HepG2 (cell line): Measurements from ENCODE around the gene HMGN4. TPM values are rescaled to one million over a fixed set of nuclear protein-coding genes. Genes with fewer than 3 reads are reported as not detected.
A peak's percentile ranks its signal among the peaks of the same experiment; 100 is the strongest.

Experiments used
- JUNB ChIP-seq: sonication (generic); formaldehyde crosslinking; IDR thresholded peaks from 2 replicates; pipeline ENCODE4 v1.8.0; 2022; ENCODE audit warnings: missing genetic modification reagents, mild to moderate bottlenecking, borderline replicate concordance
- MAFG ChIP-seq: sonication (generic); formaldehyde crosslinking; IDR thresholded peaks from 2 replicates; pipeline ENCODE4 v1.5.1; 2020; ENCODE audit warnings: mild to moderate bottlenecking, missing genetic modification reagents
- MXD4 ChIP-seq: IDR thresholded peaks from 2 replicates; pipeline ENCODE4 v1.6.1; 2016; ENCODE audit warnings: mild to moderate bottlenecking, missing biosample characterization, missing genetic modification reagents
- NBN ChIP-seq: fragments of 450-650 bp; conservative IDR thresholded peaks from 2 replicates; pipeline ENCODE4 v1.6.1; 2017
- PCBP2 ChIP-seq: fragments of 200-400 bp; formaldehyde crosslinking; optimal IDR thresholded peaks from 2 replicates; pipeline ENCODE3; 2018; ENCODE audit warnings: low read length, low read depth; ENCODE audit not compliant: poor library complexity, severe bottlenecking
- POLR2AphosphoS2 ChIP-seq: IDR thresholded peaks from 2 replicates; pipeline ENCODE4 v1.6.1; 2011; ENCODE audit warnings: low read depth, low read length, improper control_type of control experiment
- RAD21 ChIP-seq: fragments of 450-650 bp; formaldehyde crosslinking; IDR thresholded peaks from 2 replicates; pipeline ENCODE4 v1.5.0; 2020; ENCODE audit warnings: mild to moderate bottlenecking
- TBP ChIP-seq: sonication (generic); formaldehyde crosslinking; IDR thresholded peaks from 2 replicates; pipeline ENCODE4 v1.5.0; 2020; ENCODE audit warnings: missing genetic modification reagents
- ZNF17 ChIP-seq: sonication (generic); formaldehyde crosslinking; IDR thresholded peaks from 2 replicates; pipeline ENCODE4 v1.5.0; 2020; ENCODE audit warnings: mild to moderate bottlenecking, missing genetic modification reagents
- ZNF292 ChIP-seq: sonication (generic); formaldehyde crosslinking; IDR thresholded peaks from 2 replicates; pipeline ENCODE4 v1.8.1; 2022; ENCODE audit warnings: mild to moderate bottlenecking, low read depth, missing genetic modification reagents, borderline replicate concordance
- ZNF34 ChIP-seq: sonication (generic); formaldehyde crosslinking; IDR thresholded peaks from 2 replicates; pipeline ENCODE4 v1.4.0; 2020; ENCODE audit warnings: mild to moderate bottlenecking, missing genetic modification reagents, borderline replicate concordance
- ZNF354B ChIP-seq: sonication (generic); formaldehyde crosslinking; IDR thresholded peaks from 2 replicates; pipeline ENCODE4 v1.8.0; 2022; ENCODE audit warnings: mild to moderate bottlenecking, missing genetic modification reagents
- ZNF44 ChIP-seq: sonication (generic); formaldehyde crosslinking; IDR thresholded peaks from 2 replicates; pipeline ENCODE4 v1.5.1; 2020; ENCODE audit warnings: mild to moderate bottlenecking, missing genetic modification reagents
- ZNF615 ChIP-seq: sonication (generic); formaldehyde crosslinking; IDR thresholded peaks from 2 replicates; pipeline ENCODE4 v1.5.0; 2020; ENCODE audit warnings: mild to moderate bottlenecking, missing genetic modification reagents, borderline replicate concordance
- ZNF7 ChIP-seq: IDR thresholded peaks from 2 replicates; pipeline ENCODE4 v1.6.1; 2016; ENCODE audit warnings: missing biosample characterization, missing genetic modification reagents
- ZNF777 ChIP-seq: sonication (generic); formaldehyde crosslinking; IDR thresholded peaks from 2 replicates; pipeline ENCODE4 v1.4.0; 2020; ENCODE audit warnings: missing genetic modification reagents
- polyA plus RNA-seq, 8 experiments: library from polyadenylated mRNA; depleted of rRNA in 3 of 8; stranded (reverse) in 7 of 8; unstranded in 1 of 8; fragments of >200 nt; fragmentation: Illumina TruSeq in 4 of 8; extraction: Trizol in 4 of 8; gene quantifications; 2 replicates each; pipeline versions ENCODE4 v1.2.1 to v1.2.3, GENCODE V29; 2011 to 2016; ENCODE audit warnings: low read depth in 4 of 8, missing spikeins in 1 of 8, mixed read lengths in 1 of 8; ENCODE audit not compliant: insufficient read depth in 1 of 8
- total RNA-seq, 5 experiments: library from RNA; depleted of rRNA; stranded (reverse); fragments of >200 nt; fragmentation: Illumina TruSeq; extraction: Trizol; gene quantifications; 2 replicates each; pipeline ENCODE4 v1.2.3, GENCODE V29; 2016; ENCODE audit warnings: low read depth in 1 of 5
- TF ChIP-seq, protein P1 (sequence below): sonication (generic); formaldehyde crosslinking; IDR thresholded peaks from 2 replicates; pipeline ENCODE4 v1.5.1; 2020; ENCODE audit warnings: missing genetic modification reagents, mild to moderate bottlenecking, borderline replicate concordance
- TF ChIP-seq, protein P2 (sequence below): sonication (generic); formaldehyde crosslinking; IDR thresholded peaks from 2 replicates; pipeline ENCODE4 v1.4.0; 2020; ENCODE audit warnings: mild to moderate bottlenecking, missing genetic modification reagents, borderline replicate concordance
- TF ChIP-seq, protein P3 (sequence below): sonication (generic); formaldehyde crosslinking; IDR thresholded peaks from 2 replicates; pipeline ENCODE4 v1.5.0; 2020; ENCODE audit warnings: mild to moderate bottlenecking, missing genetic modification reagents, borderline replicate concordance
- TF ChIP-seq, protein P4 (sequence below): sonication (generic); formaldehyde crosslinking; IDR thresholded peaks from 2 replicates; pipeline ENCODE4 v1.8.1; 2023; ENCODE audit warnings: missing genetic modification reagents, inconsistent platforms, borderline replicate concordance

Gene HMGN4
- total and polyA plus RNA-seq, 2 of the 13 experiments (the other 11 are each of a cell fraction or from before 2014, with no cell fraction given), result 39.9 to 52.1 TPM

DNA sequence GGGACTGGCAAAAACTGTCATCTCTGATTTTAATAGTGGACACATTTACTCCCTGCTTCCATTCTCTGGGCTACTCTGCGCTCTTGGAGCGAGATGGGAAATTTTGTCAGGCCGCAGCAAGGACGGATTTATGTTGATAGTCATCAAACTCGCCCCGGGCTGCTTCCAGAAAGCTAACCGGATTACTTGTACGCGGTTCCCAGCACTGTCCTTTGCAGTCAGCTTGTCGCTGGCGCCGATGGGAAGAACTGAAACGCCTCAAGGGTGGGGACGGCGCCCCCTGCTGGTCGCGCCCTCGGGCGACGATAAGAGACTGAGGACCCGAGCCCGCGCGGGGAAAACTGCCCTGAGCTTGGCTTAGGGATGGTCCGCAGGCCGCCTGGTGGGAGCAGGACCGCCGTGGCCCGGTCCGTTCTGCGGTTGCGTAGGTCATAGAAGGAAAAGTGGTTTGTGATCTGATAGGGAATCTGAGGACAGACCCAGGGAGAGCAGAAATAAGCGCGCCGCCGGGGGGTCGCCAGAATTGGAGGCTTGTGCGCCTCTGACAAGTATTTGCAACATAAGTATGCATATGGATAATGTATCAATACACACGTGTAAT lies 57.6 kb downstream of the HMGN4 start (continued):
- TF ChIP-seq ZNF34 (CRISPR knock-in tag) (no peak; the same call in 1 of the 2 replicates), ZNF17 (no peak), NBN (no peak), JUNB (CRISPR knock-in tag) (no peak), ZNF777 (no peak), MAFG (CRISPR knock-in tag) (no peak), POLR2AphosphoS2 (no peak), ZNF7 (CRISPR knock-in tag) (no peak), ZNF354B (CRISPR knock-in tag) (no peak), ZNF44 (CRISPR knock-in tag) (peak; percentile 85; the same call in 1 of the 2 replicates), PCBP2 (no peak), ZNF292 (CRISPR knock-in tag) (peak; percentile 91; the same call in 1 of the 2 replicates), MXD4 (peak; percentile 81), ZNF615 (0 out of 2 replicates have a peak, but pooled peaks have one; percentile 57), RAD21 (CRISPR knock-in tag) (peak; percentile 92), TBP (CRISPR knock-in tag) (no peak)
- TF ChIP-seq, protein P1, sequence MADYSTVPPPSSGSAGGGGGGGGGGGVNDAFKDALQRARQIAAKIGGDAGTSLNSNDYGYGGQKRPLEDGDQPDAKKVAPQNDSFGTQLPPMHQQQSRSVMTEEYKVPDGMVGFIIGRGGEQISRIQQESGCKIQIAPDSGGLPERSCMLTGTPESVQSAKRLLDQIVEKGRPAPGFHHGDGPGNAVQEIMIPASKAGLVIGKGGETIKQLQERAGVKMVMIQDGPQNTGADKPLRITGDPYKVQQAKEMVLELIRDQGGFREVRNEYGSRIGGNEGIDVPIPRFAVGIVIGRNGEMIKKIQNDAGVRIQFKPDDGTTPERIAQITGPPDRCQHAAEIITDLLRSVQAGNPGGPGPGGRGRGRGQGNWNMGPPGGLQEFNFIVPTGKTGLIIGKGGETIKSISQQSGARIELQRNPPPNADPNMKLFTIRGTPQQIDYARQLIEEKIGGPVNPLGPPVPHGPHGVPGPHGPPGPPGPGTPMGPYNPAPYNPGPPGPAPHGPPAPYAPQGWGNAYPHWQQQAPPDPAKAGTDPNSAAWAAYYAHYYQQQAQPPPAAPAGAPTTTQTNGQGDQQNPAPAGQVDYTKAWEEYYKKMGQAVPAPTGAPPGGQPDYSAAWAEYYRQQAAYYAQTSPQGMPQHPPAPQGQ (CRISPR knock-in tag), result no peak
- TF ChIP-seq, protein P2, sequence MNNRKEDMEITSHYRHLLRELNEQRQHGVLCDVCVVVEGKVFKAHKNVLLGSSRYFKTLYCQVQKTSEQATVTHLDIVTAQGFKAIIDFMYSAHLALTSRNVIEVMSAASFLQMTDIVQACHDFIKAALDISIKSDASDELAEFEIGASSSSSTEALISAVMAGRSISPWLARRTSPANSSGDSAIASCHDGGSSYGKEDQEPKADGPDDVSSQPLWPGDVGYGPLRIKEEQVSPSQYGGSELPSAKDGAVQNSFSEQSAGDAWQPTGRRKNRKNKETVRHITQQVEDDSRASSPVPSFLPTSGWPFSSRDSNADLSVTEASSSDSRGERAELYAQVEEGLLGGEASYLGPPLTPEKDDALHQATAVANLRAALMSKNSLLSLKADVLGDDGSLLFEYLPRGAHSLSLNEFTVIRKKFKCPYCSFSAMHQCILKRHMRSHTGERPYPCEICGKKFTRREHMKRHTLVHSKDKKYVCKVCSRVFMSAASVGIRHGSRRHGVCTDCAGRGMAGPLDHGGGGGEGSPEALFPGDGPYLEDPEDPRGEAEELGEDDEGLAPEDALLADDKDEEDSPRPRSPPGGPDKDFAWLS (CRISPR knock-in tag), result no peak
- TF ChIP-seq, protein P3, sequence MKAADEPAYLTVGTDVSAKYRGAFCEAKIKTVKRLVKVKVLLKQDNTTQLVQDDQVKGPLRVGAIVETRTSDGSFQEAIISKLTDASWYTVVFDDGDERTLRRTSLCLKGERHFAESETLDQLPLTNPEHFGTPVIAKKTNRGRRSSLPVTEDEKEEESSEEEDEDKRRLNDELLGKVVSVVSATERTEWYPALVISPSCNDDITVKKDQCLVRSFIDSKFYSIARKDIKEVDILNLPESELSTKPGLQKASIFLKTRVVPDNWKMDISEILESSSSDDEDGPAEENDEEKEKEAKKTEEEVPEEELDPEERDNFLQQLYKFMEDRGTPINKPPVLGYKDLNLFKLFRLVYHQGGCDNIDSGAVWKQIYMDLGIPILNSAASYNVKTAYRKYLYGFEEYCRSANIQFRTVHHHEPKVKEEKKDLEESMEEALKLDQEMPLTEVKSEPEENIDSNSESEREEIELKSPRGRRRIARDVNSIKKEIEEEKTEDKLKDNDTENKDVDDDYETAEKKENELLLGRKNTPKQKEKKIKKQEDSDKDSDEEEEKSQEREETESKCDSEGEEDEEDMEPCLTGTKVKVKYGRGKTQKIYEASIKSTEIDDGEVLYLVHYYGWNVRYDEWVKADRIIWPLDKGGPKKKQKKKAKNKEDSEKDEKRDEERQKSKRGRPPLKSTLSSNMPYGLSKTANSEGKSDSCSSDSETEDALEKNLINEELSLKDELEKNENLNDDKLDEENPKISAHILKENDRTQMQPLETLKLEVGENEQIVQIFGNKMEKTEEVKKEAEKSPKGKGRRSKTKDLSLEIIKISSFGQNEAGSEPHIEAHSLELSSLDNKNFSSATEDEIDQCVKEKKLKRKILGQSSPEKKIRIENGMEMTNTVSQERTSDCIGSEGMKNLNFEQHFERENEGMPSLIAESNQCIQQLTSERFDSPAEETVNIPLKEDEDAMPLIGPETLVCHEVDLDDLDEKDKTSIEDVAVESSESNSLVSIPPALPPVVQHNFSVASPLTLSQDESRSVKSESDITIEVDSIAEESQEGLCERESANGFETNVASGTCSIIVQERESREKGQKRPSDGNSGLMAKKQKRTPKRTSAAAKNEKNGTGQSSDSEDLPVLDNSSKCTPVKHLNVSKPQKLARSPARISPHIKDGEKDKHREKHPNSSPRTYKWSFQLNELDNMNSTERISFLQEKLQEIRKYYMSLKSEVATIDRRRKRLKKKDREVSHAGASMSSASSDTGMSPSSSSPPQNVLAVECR, result peak; percentile 32; the same call in 1 of the 2 replicates
- TF ChIP-seq, protein P4, sequence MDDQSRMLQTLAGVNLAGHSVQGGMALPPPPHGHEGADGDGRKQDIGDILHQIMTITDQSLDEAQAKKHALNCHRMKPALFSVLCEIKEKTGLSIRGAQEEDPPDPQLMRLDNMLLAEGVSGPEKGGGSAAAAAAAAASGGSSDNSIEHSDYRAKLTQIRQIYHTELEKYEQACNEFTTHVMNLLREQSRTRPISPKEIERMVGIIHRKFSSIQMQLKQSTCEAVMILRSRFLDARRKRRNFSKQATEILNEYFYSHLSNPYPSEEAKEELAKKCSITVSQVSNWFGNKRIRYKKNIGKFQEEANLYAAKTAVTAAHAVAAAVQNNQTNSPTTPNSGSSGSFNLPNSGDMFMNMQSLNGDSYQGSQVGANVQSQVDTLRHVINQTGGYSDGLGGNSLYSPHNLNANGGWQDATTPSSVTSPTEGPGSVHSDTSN, result no peak
